Erythroblast (primary cell): ENCODE results near the gene BRPF1.

Experiments
- GATA1 ChIP-seq: IDR thresholded peaks from 2 replicates; pipeline ENCODE4 v1.6.1; 2011; ENCODE audit warnings: low read depth, mild to moderate bottlenecking, control low read depth, low read length, moderate library complexity
- POLR2A ChIP-seq: IDR thresholded peaks from 2 replicates; pipeline ENCODE4 v1.6.1; 2011; ENCODE audit warnings: mild to moderate bottlenecking, low read length

DNA sequence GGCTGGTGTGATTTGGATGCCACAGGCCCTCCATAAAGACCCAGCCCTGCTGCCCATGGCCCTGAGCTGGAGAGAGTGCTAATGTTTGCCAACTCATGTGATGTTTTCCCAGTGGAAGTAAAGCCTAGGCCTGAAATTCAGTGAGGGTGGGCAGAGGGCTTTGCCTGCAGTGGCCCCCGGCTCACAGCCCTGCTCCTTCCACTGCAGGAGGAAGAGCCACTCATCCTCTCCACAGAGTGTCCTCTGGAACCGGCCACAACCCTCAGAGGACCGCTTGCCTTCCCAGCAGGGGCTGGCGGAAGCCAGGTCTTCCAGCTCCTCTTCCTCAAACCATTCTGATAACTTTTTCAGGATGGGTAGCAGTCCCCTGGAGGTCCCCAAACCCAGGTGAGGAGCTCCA lies 41.8 kb upstream of the BRPF1 start:
- TF ChIP-seq POLR2A (no peak), GATA1 (no peak)
